NT2/D1 (cell line): ENCODE data around the gene LCP2.

Experiments
- SUZ12 ChIP-seq: IDR thresholded peaks from 2 replicates; pipeline ENCODE4 v1.6.1; 2011; ENCODE audit not compliant: insufficient read length, insufficient read depth; ENCODE audit errors: extremely low read depth
- YY1 ChIP-seq: IDR thresholded peaks from 2 replicates; pipeline ENCODE4 v1.6.1; 2011; ENCODE audit not compliant: insufficient read length, insufficient read depth
- ZNF274 ChIP-seq: IDR thresholded peaks from 2 replicates; pipeline ENCODE4 v1.6.1; 2011; ENCODE audit warnings: mild to moderate bottlenecking, low read depth, low read length

GRCh38 chr5:170252720-170253350 lies 44.7 kb downstream of the LCP2 start:
- TF ChIP-seq YY1 (no peak), ZNF274 (no peak), SUZ12 (no peak)
